ENCODE data around the gene TMEM132C. TPM values are rescaled to one million over a fixed set of nuclear protein-coding genes. Genes with fewer than 3 reads are reported as not detected.
A peak's percentile ranks its signal among the peaks of the same experiment; 100 is the strongest.

TMEM132C gene
- total RNA-seq, 2 donors from 2014 or later: not detected

DNA sequence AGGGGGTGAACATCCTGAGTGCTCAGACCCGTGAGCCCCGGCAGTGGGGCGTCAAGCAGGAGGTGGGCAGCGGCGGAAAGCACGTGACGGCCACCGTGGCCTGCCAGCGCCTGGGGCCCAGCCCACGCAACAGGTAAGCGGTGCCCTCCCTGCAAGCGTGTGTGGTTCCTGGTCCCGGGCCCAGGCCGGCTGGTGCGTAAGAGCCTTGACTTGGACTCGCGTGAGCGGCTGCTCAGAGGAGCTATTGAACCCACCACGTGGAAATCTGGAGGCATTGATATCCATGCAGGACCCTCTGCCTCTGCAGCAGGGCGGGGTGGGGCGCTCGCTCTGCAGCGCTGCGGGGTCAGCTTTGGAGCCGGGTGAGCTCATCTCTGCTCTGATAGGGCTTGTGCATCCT lies 277.0 kb downstream of the TMEM132C start:
- no peaks in the 10 kb centered on the region for H3K4me1 Mint-ChIP-seq (ENCODE audit: low read depth)
- peaks cover 0 to 3% of the 10 kb centered on the region in 2 donors for H3K9me3 Mint-ChIP-seq
- no peaks in the 10 kb centered on the region for H3K36me3 Mint-ChIP-seq (ENCODE audit: insufficient read depth in 2 of 2)
- no peaks in the 10 kb centered on the region for H3K27me3 Mint-ChIP-seq (ENCODE audit: low read depth)
- ATAC-seq (replicated peaks in 1 of 2) (no peak), DNase-seq (no peak)
- no peak overlapping the region for H3K4me3 Mint-ChIP-seq
- no peak overlapping the region for H3K27ac Mint-ChIP-seq

- DNase-seq (no peak), ATAC-seq (replicated peaks in 1 of 2) (no peak)
- no peaks in the 10 kb centered on the region for H3K36me3 Mint-ChIP-seq (ENCODE audit: insufficient read depth in 2 of 2)
- H3K4me3 Mint-ChIP-seq: no peak overlapping the region
- no peaks in the 10 kb centered on the region for H3K4me1 Mint-ChIP-seq (ENCODE audit: low read depth)
- no peaks in the 10 kb centered on the region for H3K9me3 Mint-ChIP-seq
- no peaks in the 10 kb centered on the region for H3K27me3 Mint-ChIP-seq (ENCODE audit: low read depth)
- no peak overlapping the region for H3K27ac Mint-ChIP-seq
Observed at GRCh38 chr12:128548949-128549348, 282.0 kb downstream of the TMEM132C start.

GRCh38 chr12:128549601-128550218 lies 282.7 kb downstream of the TMEM132C start:
- H3K9me3 Mint-ChIP-seq: no peaks in the 10 kb centered on the region
- H3K4me3 Mint-ChIP-seq: no peak overlapping the region
- no peaks in the 10 kb centered on the region for H3K27me3 Mint-ChIP-seq (ENCODE audit: low read depth)
- H3K27ac Mint-ChIP-seq: no peak overlapping the region
- no peaks in the 10 kb centered on the region for H3K36me3 Mint-ChIP-seq (ENCODE audit: insufficient read depth in 2 of 2)
- ATAC-seq (replicated peaks in 1 of 2): no peak
- no peaks in the 10 kb centered on the region for H3K4me1 Mint-ChIP-seq (ENCODE audit: low read depth)
- no peak for DNase-seq

DNA sequence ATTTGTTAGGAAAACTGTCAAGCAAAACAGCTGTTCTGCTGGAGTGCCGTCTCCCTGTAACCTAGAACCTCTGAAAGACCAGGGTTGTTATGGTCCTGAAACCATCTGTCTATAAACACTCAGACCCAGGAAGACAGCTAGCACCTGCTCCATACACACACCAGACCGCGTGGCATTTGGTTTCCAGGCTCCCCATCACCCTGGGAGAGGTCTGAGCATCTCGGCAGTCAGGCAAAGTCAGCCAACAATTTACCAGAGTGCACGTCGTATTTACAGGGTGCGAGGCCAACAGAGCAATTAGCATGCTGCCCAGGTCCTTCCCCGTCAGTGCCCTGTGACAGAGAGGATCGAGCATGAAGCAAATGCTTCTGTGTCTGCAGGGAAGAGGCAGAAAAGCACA lies 284.3 kb downstream of the TMEM132C start:
- no peak overlapping the region for H3K27ac Mint-ChIP-seq

DNA sequence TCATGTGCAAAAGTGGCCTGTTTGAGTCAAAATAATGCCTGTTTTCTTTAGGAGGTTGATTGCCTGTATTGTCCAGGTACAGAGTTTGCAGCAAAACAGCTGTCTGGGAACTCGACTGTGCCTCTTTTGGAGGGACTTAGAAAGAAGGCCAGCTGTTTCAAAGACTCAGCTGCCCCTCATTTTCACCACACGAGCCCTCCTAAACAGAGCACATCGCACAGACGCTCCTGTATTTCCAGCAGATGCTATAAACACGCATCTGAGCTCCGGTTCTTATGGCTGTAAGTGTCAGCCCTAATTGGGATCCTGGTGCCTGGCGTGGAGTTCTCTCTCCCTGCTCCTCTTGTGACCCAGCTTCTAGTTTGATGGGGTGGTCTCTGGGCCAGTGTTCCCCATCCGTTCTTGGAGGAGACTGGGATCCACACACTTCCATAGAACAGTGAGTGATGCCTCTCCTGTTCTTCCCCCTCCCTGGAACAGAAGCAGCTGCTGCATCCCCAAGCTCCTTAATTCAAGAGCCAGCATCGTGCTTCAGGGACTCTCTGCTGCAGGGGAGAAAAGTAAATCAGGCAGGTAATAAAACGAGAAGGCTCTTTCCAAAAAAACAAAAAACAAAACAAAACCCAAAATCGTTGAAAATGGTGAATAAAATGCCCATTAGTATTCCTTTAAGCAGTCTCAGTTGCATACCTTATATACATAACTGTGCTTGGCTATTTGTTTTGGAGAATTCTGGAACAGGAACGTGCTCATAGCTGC lies 287.8 kb downstream of the TMEM132C start:
- H3K27ac Mint-ChIP-seq: no peak overlapping the region
- H3K36me3 Mint-ChIP-seq (ENCODE audit: insufficient read depth in 2 of 2): peaks cover 0 to 3% of the 10 kb centered on the region in 2 donors
- H3K27me3 Mint-ChIP-seq (ENCODE audit: low read depth): no peaks in the 10 kb centered on the region

More for the DNA sequence above, 284.3 kb downstream of the TMEM132C start:
- H3K9me3 Mint-ChIP-seq: no peaks in the 10 kb centered on the region
- no peaks in the 10 kb centered on the region for H3K36me3 Mint-ChIP-seq (ENCODE audit: insufficient read depth in 2 of 2)
- H3K27me3 Mint-ChIP-seq (ENCODE audit: low read depth): no peaks in the 10 kb centered on the region
- DNase-seq (no peak), ATAC-seq (replicated peaks in 1 of 2) (no peak)
- no peak overlapping the region for H3K4me3 Mint-ChIP-seq
- no peaks in the 10 kb centered on the region for H3K4me1 Mint-ChIP-seq (ENCODE audit: low read depth)

GRCh38 chr12:128557231-128557630 lies 290.3 kb downstream of the TMEM132C start:
- Mint-ChIP-seq H3K27ac (no peak overlapping the region), H3K27me3 (ENCODE audit: low read depth) (no peaks in the 10 kb centered on the region), H3K9me3 (peaks cover 0 to 8% of the 10 kb centered on the region in 2 donors), H3K4me1 (ENCODE audit: low read depth) (no peaks in the 10 kb centered on the region), H3K4me3 (no peak overlapping the region), H3K36me3 (ENCODE audit: insufficient read depth in 2 of 2) (peaks cover 0 to 3% of the 10 kb centered on the region in 2 donors)
- ATAC-seq (replicated peaks in 1 of 2) (no peak), DNase-seq (no peak)

More for the DNA sequence above, 287.8 kb downstream of the TMEM132C start:
- H3K9me3 Mint-ChIP-seq: peaks cover 0 to 4% of the 10 kb centered on the region in 2 donors
- ATAC-seq (replicated peaks in 1 of 2) (no peak), DNase-seq (no peak)
- no peaks in the 10 kb centered on the region for H3K4me1 Mint-ChIP-seq (ENCODE audit: low read depth)
- H3K4me3 Mint-ChIP-seq: no peak overlapping the region

- no peaks in the 10 kb centered on the region for H3K27me3 Mint-ChIP-seq (ENCODE audit: low read depth)
- no peak for ATAC-seq (replicated peaks in 1 of 2)
- no peaks in the 10 kb centered on the region for H3K36me3 Mint-ChIP-seq (ENCODE audit: insufficient read depth in 2 of 2)
- no peak overlapping the region for H3K4me3 Mint-ChIP-seq
- no peak overlapping the region for H3K27ac Mint-ChIP-seq
- H3K4me1 Mint-ChIP-seq (ENCODE audit: low read depth): no peaks in the 10 kb centered on the region
- peaks cover 0 to 3% of the 10 kb centered on the region in 2 donors for H3K9me3 Mint-ChIP-seq
- no peak for DNase-seq
Observed at GRCh38 chr12:128564956-128565355, 298.0 kb downstream of the TMEM132C start.

DNA sequence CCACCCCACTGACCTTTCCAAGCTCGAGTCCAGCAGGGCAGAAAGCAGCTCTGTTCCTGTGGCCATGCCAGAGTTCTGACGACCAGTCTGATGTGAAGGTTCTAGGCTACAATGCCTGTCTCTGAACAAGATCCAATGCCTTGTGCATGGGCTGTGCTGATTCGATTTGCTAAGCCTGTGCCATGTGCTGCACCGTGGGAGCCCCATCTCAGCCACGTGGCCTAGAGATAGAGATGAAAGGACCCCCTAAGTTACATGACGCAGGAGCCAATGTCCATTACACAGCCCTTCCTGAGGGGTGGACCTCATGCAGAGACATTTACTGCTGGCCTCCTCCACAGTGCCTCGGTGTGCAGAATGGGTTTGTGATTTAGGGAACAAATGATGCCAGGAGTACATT lies 300.8 kb downstream of the TMEM132C start:
- DNase-seq: no peak
- Mint-ChIP-seq H3K4me1 (ENCODE audit: low read depth) (no peaks in the 10 kb centered on the region), H3K9me3 (no peaks in the 10 kb centered on the region), H3K27me3 (ENCODE audit: low read depth) (no peaks in the 10 kb centered on the region), H3K36me3 (ENCODE audit: insufficient read depth in 2 of 2) (peaks cover 0 to 1% of the 10 kb centered on the region in 2 donors), H3K27ac (no peak overlapping the region), H3K4me3 (no peak overlapping the region)
- ATAC-seq (replicated peaks in 1 of 2): no peak

DNA sequence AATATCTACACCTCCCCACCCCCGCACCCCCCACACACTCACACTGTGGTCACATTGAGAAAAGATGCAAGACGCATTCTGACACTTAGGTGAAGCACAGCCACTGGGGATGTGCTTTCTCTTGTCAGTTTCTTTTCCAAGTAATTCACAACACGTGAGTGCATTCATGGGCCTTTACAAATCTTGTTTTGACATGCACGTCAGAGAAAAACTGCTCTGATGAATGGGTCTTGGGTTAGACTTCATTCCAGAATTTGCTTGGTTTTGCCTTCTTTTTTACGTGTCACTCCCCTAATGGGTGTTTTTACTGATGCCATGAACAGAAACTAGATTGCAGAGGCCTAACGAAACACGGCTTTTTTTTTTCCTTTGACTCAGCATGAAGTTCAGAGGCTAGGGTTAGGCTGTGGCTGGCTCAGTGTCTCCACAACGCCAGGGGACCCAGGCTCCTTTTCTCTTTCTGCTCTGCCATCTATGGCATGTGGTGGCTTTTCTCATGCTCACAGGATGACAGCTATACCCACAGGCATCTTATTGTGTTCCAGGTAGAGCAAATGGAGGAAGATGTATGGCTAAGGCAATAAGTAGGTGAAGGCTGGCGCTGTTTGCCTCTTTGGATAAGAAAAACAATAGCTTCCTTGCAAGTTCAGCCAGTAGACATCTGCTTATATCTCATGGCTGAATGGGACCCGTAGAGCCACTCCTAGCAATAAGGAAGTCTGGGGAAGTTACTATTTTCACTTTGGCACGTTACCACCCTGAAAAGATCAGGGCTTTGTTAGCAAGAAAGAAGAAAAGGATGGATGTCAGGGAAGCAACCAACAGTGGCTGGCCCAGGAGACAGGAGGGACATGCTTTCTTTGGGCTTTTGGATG lies 303.5 kb downstream of the TMEM132C start:
- Mint-ChIP-seq H3K27me3 (ENCODE audit: low read depth) (no peaks in the 10 kb centered on the region), H3K9me3 (peaks cover 4% of the 10 kb centered on the region in 2 donors), H3K36me3 (ENCODE audit: insufficient read depth in 2 of 2) (peaks cover 0 to 1% of the 10 kb centered on the region in 2 donors), H3K4me1 (ENCODE audit: low read depth) (no peaks in the 10 kb centered on the region), H3K4me3 (peak overlapping the region in 1 of 2 donors; percentile 66), H3K27ac (peak overlapping the region; percentile 22)
- peak; percentile 84 to 89 for ATAC-seq (replicated peaks in 1 of 2)
- peak; percentile 3 to 52 for DNase-seq

DNA sequence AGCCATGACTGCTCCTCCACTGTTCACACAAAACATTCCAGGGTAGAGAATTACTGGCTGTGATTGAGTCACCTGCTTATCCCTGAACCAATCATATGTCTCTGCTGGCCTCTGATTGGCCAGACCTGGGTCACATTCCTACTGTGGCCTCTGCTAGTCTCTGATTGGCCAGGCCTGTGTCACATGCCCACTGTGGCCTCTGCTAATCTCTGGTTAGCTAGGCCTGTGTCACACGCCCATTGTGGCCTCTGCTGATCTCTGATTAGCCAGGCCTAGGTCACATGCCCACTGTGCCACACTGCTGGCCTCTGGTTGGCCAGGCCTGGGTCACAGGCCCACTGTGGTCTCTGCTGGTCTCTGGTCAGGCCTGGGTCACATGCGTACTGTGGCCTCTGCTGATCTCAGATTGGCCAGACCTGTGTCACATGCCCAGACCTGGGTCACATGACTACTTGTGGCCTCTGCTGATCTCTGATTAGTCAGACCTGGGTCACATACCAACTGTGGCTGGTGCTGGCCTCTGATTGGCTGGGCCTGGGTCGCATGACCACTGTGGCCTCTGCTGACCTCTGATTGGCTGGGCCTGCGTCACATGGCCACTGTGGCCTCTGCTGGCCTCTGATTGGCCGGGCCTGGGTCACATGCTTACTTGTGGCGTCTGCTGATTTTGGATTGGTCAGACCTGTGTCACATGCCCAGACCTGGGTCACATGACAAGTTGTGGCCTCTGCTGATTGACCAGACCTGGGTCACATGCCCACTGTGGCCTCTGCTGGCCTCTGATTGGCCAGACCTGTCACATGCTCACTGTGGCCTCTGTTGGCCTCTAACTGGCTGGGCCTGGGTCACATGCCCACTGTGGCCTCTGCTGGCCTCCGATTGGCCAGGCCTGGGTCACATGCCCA lies 305.2 kb downstream of the TMEM132C start:
- H3K4me3 Mint-ChIP-seq: no peak overlapping the region
- no peaks in the 10 kb centered on the region for H3K27me3 Mint-ChIP-seq (ENCODE audit: low read depth)
- ATAC-seq (replicated peaks in 1 of 2) (no peak), DNase-seq (no peak)
- H3K4me1 Mint-ChIP-seq (ENCODE audit: low read depth): no peaks in the 10 kb centered on the region
- H3K9me3 Mint-ChIP-seq: peaks cover 4% of the 10 kb centered on the region in 2 donors
- H3K27ac Mint-ChIP-seq: no peak overlapping the region
- H3K36me3 Mint-ChIP-seq (ENCODE audit: insufficient read depth in 2 of 2): peaks cover 0 to 1% of the 10 kb centered on the region in 2 donors

GRCh38 chr12:128573907-128574306 lies 306.9 kb downstream of the TMEM132C start:
- no peaks in the 10 kb centered on the region for H3K4me1 Mint-ChIP-seq (ENCODE audit: low read depth)
- ATAC-seq (replicated peaks in 1 of 2): no peak

GRCh38 chr12:128578045-128578444 lies 311.1 kb downstream of the TMEM132C start:
- Mint-ChIP-seq H3K27me3 (ENCODE audit: low read depth) (no peaks in the 10 kb centered on the region), H3K9me3 (peaks cover 7 to 14% of the 10 kb centered on the region in 2 donors), H3K4me1 (ENCODE audit: low read depth) (no peaks in the 10 kb centered on the region), H3K36me3 (ENCODE audit: insufficient read depth in 2 of 2) (no peaks in the 10 kb centered on the region), H3K4me3 (no peak overlapping the region), H3K27ac (no peak overlapping the region)
- ATAC-seq (replicated peaks in 1 of 2): no peak
- no peak for DNase-seq

More at GRCh38 chr12:128573907-128574306, 306.9 kb downstream of the TMEM132C start:
- Mint-ChIP-seq H3K4me3 (no peak overlapping the region), H3K9me3 (peaks cover 4 to 7% of the 10 kb centered on the region in 2 donors), H3K36me3 (ENCODE audit: insufficient read depth in 2 of 2) (peaks cover 0 to 1% of the 10 kb centered on the region in 2 donors), H3K27me3 (ENCODE audit: low read depth) (no peaks in the 10 kb centered on the region), H3K27ac (no peak overlapping the region)
- no peak for DNase-seq
